IMR-90 (cell line): ENCODE data around the gene BEND3. TPM values are rescaled to one million over a fixed set of nuclear protein-coding genes. Genes with fewer than 3 reads are reported as not detected.

Experiments
- ATAC-seq: fragments of 200-7000 bp; cut with Tn5 transposase; 2 replicates; pipeline ENCODE4 v1.9.1; 2020; ENCODE audit warnings: low read depth, mild to moderate bottlenecking, moderate library complexity
- BruUV-seq: library from RNA; stranded (reverse); fragments of 400-500 nt; replicated peaks from 2 replicates; lab custom pipeline; 2021; lab: Mats Ljungman, UMichigan
- CTCF ChIA-PET: fragments of 300-600 bp; formaldehyde crosslinking; extraction: SDS; loops from one replicate; lab custom pipeline; 2021; ENCODE audit warnings: antibody characterized with exemption; lab: Yijun Ruan, JAX
- POLR2A ChIA-PET: fragments of 300-600 bp; sonication (Branson Sonifier 250); formaldehyde crosslinking; loops from one replicate; lab custom pipeline; 2022; ENCODE audit warnings: antibody characterized with exemption; ENCODE audit not compliant: unreplicated experiment; lab: Charles Lee
- DNase-seq: peaks from one replicate; pipeline ENCODE4 v3.0.0; 2013
- H2AFZ ChIP-seq: replicated peaks from 2 replicates; pipeline ENCODE3; 2013; ENCODE audit warnings: low read length, mild to moderate bottlenecking; ENCODE audit not compliant: poor library complexity
- H2AK5ac ChIP-seq: 2 replicates; pipeline ENCODE4 v1.6.1; 2013; ENCODE audit warnings: low read depth, low read length, inconsistent platforms
- H2AK9ac ChIP-seq: replicated peaks from 2 replicates; pipeline ENCODE3; 2013; ENCODE audit warnings: mild to moderate bottlenecking, low read depth, low read length, moderate library complexity; ENCODE audit not compliant: poor library complexity
- H2BK120ac ChIP-seq: 2 replicates; pipeline ENCODE4 v1.6.1; 2013; ENCODE audit warnings: low read depth, low read length, inconsistent platforms
- H2BK15ac ChIP-seq: 3 replicates; pipeline ENCODE4 v1.6.1; 2013; ENCODE audit warnings: low read depth, low read length, inconsistent platforms
- H2BK20ac ChIP-seq: 2 replicates; pipeline ENCODE4 v1.6.1; 2013; ENCODE audit warnings: low read depth, mild to moderate bottlenecking, inconsistent platforms, low read length, moderate library complexity
- H2BK5ac ChIP-seq: 2 replicates; pipeline ENCODE4 v1.6.1; 2013; ENCODE audit warnings: mild to moderate bottlenecking, low read depth, low read length, inconsistent platforms; ENCODE audit not compliant: poor library complexity, severe bottlenecking
- H3K14ac ChIP-seq: replicated peaks from 2 replicates; pipeline ENCODE4 v1.6.1; 2013; ENCODE audit warnings: low read depth, low read length, inconsistent platforms
- H3K18ac ChIP-seq: 2 replicates; pipeline ENCODE4 v1.6.1; 2013; ENCODE audit warnings: low read depth, low read length, control low read depth
- H3K23ac ChIP-seq: 2 replicates; pipeline ENCODE4 v1.6.1; 2013; ENCODE audit warnings: low read depth, low read length, inconsistent platforms
- H3K27ac ChIP-seq: 2 replicates; pipeline ENCODE4 v1.5.1; 2013; ENCODE audit warnings: mild to moderate bottlenecking, control low read depth, low read length; ENCODE audit not compliant: insufficient read depth
- H3K27me3 ChIP-seq: 2 replicates; pipeline ENCODE4 v1.6.1; 2013; ENCODE audit warnings: low read length; ENCODE audit not compliant: control insufficient read depth, insufficient read depth
- H3K36me3 ChIP-seq: 2 replicates; pipeline ENCODE4 v1.6.1; 2013; ENCODE audit warnings: low read length, mixed read lengths; ENCODE audit not compliant: control insufficient read depth, insufficient read depth
- H3K4ac ChIP-seq: 2 replicates; pipeline ENCODE4 v1.6.1; 2013; ENCODE audit warnings: low read depth, low read length, inconsistent platforms
- H3K4me1 ChIP-seq: 2 replicates; pipeline ENCODE4 v1.6.1; 2013; ENCODE audit warnings: low read length, mixed read lengths; ENCODE audit not compliant: control insufficient read depth, insufficient read depth
- H3K4me2 ChIP-seq: 2 replicates; pipeline ENCODE4 v1.6.1; 2013; ENCODE audit warnings: low read depth, mild to moderate bottlenecking, control low read depth, low read length, moderate library complexity
- H3K4me3 ChIP-seq: 2 replicates; pipeline ENCODE4 v1.5.1; 2013; ENCODE audit warnings: low read depth, mild to moderate bottlenecking, control low read depth, low read length, moderate library complexity; ENCODE audit not compliant: insufficient read depth
- H3K56ac ChIP-seq: 2 replicates; pipeline ENCODE4 v1.6.1; 2013; ENCODE audit warnings: low read length, inconsistent platforms; ENCODE audit not compliant: insufficient read depth; ENCODE audit errors: extremely low read depth
- H3K79me1 ChIP-seq, 2 experiments: 2 replicates each; pipeline ENCODE4 v1.6.1; 2013; ENCODE audit warnings: low read length in 2 of 2, inconsistent platforms in 1 of 2, low read depth in 1 of 2
- H3K9ac ChIP-seq: 2 replicates; pipeline ENCODE4 v1.6.1; 2013; ENCODE audit warnings: low read depth, low read length, control low read depth
- H3K9me1 ChIP-seq: 2 replicates; pipeline ENCODE4 v1.6.1; 2013; ENCODE audit warnings: low read length, inconsistent platforms; ENCODE audit not compliant: insufficient read depth
- H3K9me3 ChIP-seq: 2 replicates; pipeline ENCODE4 v1.6.1; 2013; ENCODE audit warnings: low read length; ENCODE audit not compliant: control insufficient read depth, insufficient read depth
- H4K20me1 ChIP-seq: 2 replicates; pipeline ENCODE4 v1.6.1; 2013; ENCODE audit warnings: low read length, inconsistent platforms; ENCODE audit not compliant: insufficient read depth
- H4K5ac ChIP-seq: 2 replicates; pipeline ENCODE4 v1.6.1; 2013; ENCODE audit warnings: mild to moderate bottlenecking, low read depth, low read length, control low read depth
- H4K8ac ChIP-seq, 2 experiments: 2 replicates each; pipeline ENCODE4 v1.6.1; 2013; ENCODE audit warnings: low read depth in 2 of 2, low read length in 2 of 2, control low read depth in 1 of 2, inconsistent platforms in 1 of 2
- H4K91ac ChIP-seq: 2 replicates; pipeline ENCODE4 v1.6.1; 2013; ENCODE audit warnings: low read depth, low read length, inconsistent platforms; ENCODE audit not compliant: insufficient read depth
- BHLHE40 ChIP-seq: fragments of 150-350 bp; IDR thresholded peaks from 2 replicates; pipeline ENCODE4 v1.6.1; 2016; ENCODE audit warnings: mild to moderate bottlenecking, low read depth, low read length
- CEBPB ChIP-seq: IDR thresholded peaks from 2 replicates; pipeline ENCODE4 v1.6.1; 2012; ENCODE audit warnings: low read depth, low read length, improper control_type of control experiment
- FOS ChIP-seq: fragments of 150-350 bp; IDR thresholded peaks from 2 replicates; pipeline ENCODE4 v1.6.1; 2016; ENCODE audit warnings: low read depth, low read length
- MAFK ChIP-seq: IDR thresholded peaks from 2 replicates; pipeline ENCODE4 v1.6.1; 2012; ENCODE audit warnings: low read depth, low read length, improper control_type of control experiment
- MAZ ChIP-seq: IDR thresholded peaks from 2 replicates; pipeline ENCODE4 v1.6.1; 2012; ENCODE audit warnings: low read depth, mild to moderate bottlenecking, low read length, improper control_type of control experiment, moderate library complexity, borderline replicate concordance
- POLR2A ChIP-seq: IDR thresholded peaks from 2 replicates; pipeline ENCODE4 v1.6.1; 2012; ENCODE audit warnings: mild to moderate bottlenecking, low read depth, low read length
- RAD21 ChIP-seq: IDR thresholded peaks from 2 replicates; pipeline ENCODE4 v1.6.1; 2012; ENCODE audit warnings: low read length, improper control_type of control experiment
- RCOR1 ChIP-seq: IDR thresholded peaks from 2 replicates; pipeline ENCODE4 v1.6.1; 2012; ENCODE audit warnings: mild to moderate bottlenecking, low read length, improper control_type of control experiment; ENCODE audit not compliant: insufficient replicate concordance
- RFX5 ChIP-seq: IDR thresholded peaks from 2 replicates; pipeline ENCODE4 v1.8.0; 2012; ENCODE audit warnings: low read depth, mild to moderate bottlenecking, low read length, moderate library complexity
- WGBS, 2 experiments: methylation state at CpG; one replicate each; pipeline versions ENCODE4 v1.1.5 to v1.1.7; 2013; ENCODE audit warnings: missing lambda C conversion rate in 2 of 2; ENCODE audit not compliant: insufficient read length in 1 of 2; ENCODE audit errors: extremely low coverage in 2 of 2; 5-methylcytosine and 5-hydroxymethylcytosine counted together
- dilution Hi-C: fragments of 300-500 bp; cut with HindIII; formaldehyde crosslinking; loops from one replicate; pipeline ENCODE4 v1.14.3; 2018; ENCODE audit warnings: low sequenced_read_pairs; ENCODE audit not compliant: unreplicated experiment
- in situ Hi-C: fragments of 300-500 bp; cut with MboI; formaldehyde crosslinking; loops from 3 replicates; pipeline ENCODE4 v1.14.3; 2019; ENCODE audit warnings: low sequenced_read_pairs, inconsistent platforms, mixed read lengths
- intact Hi-C: fragments of 100-400 bp; cut with micrococcal nuclease; formaldehyde crosslinking; loops from 2 replicates; pipeline ENCODE4 v1.10.0; 2022
- polyA plus RNA-seq, 3 experiments: library from polyadenylated mRNA; depleted of rRNA; stranded (reverse); fragments of >200 nt; gene quantifications; 2 replicates each; pipeline ENCODE4 v1.2.3, GENCODE V29; 2012; ENCODE audit warnings: low replicate concordance in 1 of 3
- total RNA-seq: library from RNA; depleted of rRNA; stranded (reverse); fragments of >200 nt; gene quantifications from 2 replicates; pipeline ENCODE4 v1.2.3, GENCODE V29; 2012
- TF ChIP-seq, protein P1 (sequence below): conservative IDR thresholded peaks from 2 replicates; pipeline ENCODE4 v1.5.1; 2012; ENCODE audit warnings: mild to moderate bottlenecking, low read depth, low read length, improper control_type of control experiment
- TF ChIP-seq, protein P2 (sequence below): fragments of 150-350 bp; IDR thresholded peaks from 2 replicates; pipeline ENCODE4 v1.6.1; 2016; ENCODE audit warnings: low read depth, mild to moderate bottlenecking, low read length, moderate library complexity, borderline replicate concordance

Gene BEND3
- total and polyA plus RNA-seq, 2 of the 4 experiments (the other 2 are of a cell fraction), result 1.2 to 1.8 TPM

DNA sequence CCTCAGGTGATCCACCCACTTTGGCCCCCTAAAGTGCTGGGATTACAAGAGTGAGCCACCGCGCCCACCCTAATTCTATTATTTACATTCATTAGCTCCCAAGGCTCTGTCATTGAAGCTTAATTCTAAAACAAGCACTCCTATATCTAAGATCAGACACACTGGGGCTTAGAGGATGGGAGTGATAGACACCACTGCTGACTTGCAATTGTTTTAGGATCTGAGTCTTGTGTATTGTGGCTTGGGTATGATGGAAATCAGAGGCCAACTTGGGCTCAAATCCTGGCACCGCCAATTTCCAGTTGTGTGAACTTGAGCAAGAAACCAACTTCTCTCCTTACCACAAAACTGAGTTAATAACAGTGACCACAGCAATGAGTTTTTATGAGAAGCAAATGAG, 52.6 kb downstream of the BEND3 start:
- H2AK5ac ChIP-seq, result no peak overlapping the region
- H2BK120ac ChIP-seq, result no peak overlapping the region
- no peak overlapping the region for H3K18ac ChIP-seq
- no peak overlapping the region for H3K4me3 ChIP-seq
- H4K20me1 ChIP-seq, result no peaks in the 10 kb centered on the region
- no peak overlapping the region for H3K27ac ChIP-seq
- no peaks in the 10 kb centered on the region for H3K79me1 ChIP-seq
- no TSS peak for BruUV-seq
- no peak overlapping the region for H3K9ac ChIP-seq
- no peak overlapping the region for H3K4me2 ChIP-seq
- no peaks in the 10 kb centered on the region for H3K9me3 ChIP-seq
- DNase-seq (no peak), ATAC-seq (no peak)
- no peak overlapping the region for H2BK5ac ChIP-seq
- H3K36me3 ChIP-seq, result no peaks in the 10 kb centered on the region
- H3K23ac ChIP-seq, result no peak overlapping the region
- ChIA-PET POLR2A (interaction anchor here (0.6 kb wide), 1 partner anchor 10 kb away, joined by 8 read pairs; no protein-coding TSS in a partner anchor), CTCF (no interaction called here)
- no peak for TF ChIP-seq POLR2A
- no peak for TF ChIP-seq RFX5
- no peak for TF ChIP-seq CEBPB
- no peak for TF ChIP-seq FOS
- TF ChIP-seq BHLHE40, result no peak
- TF ChIP-seq RCOR1, result no peak
- TF ChIP-seq, protein P1, sequence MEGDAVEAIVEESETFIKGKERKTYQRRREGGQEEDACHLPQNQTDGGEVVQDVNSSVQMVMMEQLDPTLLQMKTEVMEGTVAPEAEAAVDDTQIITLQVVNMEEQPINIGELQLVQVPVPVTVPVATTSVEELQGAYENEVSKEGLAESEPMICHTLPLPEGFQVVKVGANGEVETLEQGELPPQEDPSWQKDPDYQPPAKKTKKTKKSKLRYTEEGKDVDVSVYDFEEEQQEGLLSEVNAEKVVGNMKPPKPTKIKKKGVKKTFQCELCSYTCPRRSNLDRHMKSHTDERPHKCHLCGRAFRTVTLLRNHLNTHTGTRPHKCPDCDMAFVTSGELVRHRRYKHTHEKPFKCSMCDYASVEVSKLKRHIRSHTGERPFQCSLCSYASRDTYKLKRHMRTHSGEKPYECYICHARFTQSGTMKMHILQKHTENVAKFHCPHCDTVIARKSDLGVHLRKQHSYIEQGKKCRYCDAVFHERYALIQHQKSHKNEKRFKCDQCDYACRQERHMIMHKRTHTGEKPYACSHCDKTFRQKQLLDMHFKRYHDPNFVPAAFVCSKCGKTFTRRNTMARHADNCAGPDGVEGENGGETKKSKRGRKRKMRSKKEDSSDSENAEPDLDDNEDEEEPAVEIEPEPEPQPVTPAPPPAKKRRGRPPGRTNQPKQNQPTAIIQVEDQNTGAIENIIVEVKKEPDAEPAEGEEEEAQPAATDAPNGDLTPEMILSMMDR, result no peak
- no peak for TF ChIP-seq MAZ
- no peak for TF ChIP-seq RAD21
- TF ChIP-seq, protein P2, sequence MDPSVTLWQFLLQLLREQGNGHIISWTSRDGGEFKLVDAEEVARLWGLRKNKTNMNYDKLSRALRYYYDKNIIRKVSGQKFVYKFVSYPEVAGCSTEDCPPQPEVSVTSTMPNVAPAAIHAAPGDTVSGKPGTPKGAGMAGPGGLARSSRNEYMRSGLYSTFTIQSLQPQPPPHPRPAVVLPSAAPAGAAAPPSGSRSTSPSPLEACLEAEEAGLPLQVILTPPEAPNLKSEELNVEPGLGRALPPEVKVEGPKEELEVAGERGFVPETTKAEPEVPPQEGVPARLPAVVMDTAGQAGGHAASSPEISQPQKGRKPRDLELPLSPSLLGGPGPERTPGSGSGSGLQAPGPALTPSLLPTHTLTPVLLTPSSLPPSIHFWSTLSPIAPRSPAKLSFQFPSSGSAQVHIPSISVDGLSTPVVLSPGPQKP, result no peak
- no peak for TF ChIP-seq MAFK
- H3K27me3 ChIP-seq, result no peaks in the 10 kb centered on the region
- no peak overlapping the region for H4K8ac ChIP-seq
- in situ Hi-C loops (no loop called here), intact Hi-C loops (no loop called here), dilution Hi-C loops (no loop called here)
- H4K5ac ChIP-seq, result no peak overlapping the region
- no CpG with 5 or more reads among the region's 3 CpGs for WGBS, 2 experiments
- no peaks in the 10 kb centered on the region for H3K9me1 ChIP-seq
- H4K91ac ChIP-seq, result no peak overlapping the region
- H3K4ac ChIP-seq, result no peak overlapping the region
- peaks cover 8% of the 10 kb centered on the region; the same call in 1 of the 2 replicates for H3K4me1 ChIP-seq
- H2AFZ ChIP-seq, result no peak overlapping the region
- H2BK15ac ChIP-seq, result no peak overlapping the region
- no peak overlapping the region for H2AK9ac ChIP-seq
- no peak overlapping the region for H3K14ac ChIP-seq
- no peak overlapping the region for H2BK20ac ChIP-seq
- no peak overlapping the region for H3K56ac ChIP-seq
